Measurements from ENCODE around the gene CPEB3.
"Not testable (repeated sequence)": the region's sequence is repeated elsewhere in the genome, so short reads cannot be mapped to it uniquely, and the experiment has no call there.

CPEB3 gene

DNA sequence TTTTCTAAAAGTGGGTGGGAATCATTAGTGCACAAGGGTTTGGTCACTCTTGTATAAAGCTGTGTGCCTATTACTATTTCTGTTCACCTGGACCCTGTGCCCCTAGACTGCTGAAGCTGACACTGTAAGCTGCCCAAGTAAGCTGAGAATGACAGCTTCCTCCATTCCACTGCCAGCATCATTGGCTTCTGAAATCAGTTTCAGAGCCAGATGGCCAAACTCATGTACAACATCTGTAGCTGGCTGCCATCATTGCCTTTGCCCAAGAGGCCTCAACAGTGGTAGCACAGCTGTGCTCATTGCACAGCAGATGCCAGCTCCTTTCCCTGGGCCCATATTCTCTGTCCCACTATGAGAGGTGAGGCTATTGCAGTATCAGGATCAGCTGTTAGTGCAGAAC lies 165.7 kb downstream of the CPEB3 start:
- TF ChIP-seq POLR2A (IDR thresholded peaks at IDR 0.05; ENCODE audit: low read length), result no peak
- TF ChIP-seq GATA1 (IDR thresholded peaks at IDR 0.05; ENCODE audit: low read depth, low read length), result no peak
- DNase-seq, result no peak

DNA sequence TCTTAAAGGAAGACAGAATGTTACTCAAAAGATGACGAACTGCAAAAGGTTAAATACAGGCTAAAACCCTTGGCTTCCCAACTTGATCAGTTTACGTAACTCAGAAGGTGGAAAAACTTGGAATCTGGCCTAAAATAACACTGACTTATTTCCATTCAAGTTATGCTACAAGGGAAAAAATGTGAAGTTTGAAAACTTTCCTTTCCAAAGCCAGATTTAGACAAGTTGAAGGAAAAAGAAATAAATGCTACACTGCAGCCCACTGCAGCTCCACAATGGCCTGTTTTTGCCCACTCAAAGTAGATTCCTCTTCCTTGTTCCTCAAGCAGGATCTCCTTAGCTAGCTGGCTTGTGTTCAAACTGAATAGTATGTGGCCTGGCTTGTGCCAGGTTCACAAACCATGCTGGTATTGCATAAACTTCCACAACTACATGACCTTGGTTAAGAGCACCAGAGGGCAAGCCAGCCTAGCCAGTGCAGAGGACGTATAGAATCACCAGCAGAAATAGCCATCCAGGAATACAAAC lies 166.2 kb downstream of the CPEB3 start:
- TF ChIP-seq GATA1 (IDR thresholded peaks at IDR 0.05; ENCODE audit: low read depth, low read length), result no peak
- TF ChIP-seq POLR2A (IDR thresholded peaks at IDR 0.05; ENCODE audit: low read length), result no peak
- no peak for DNase-seq

DNA sequence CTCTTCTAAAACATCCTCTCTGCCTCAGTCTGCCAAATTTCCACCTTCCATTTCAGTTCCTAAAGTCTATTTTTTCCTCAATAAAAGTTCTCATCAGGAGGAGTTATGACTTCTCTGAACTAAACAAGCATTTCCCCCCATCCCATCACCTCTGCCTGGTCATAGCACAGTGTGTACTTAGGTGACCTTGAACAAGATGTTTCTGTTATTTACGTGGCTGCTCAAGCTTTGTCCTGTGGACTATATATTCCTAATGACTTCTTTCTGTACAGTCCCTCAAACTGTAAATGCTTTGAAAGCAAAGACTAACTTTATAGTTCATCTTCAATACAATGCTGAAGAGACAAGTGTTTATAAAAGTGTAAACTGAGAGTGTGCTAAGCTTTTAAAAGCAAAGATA lies 166.9 kb downstream of the CPEB3 start:
- no peak for DNase-seq
- TF ChIP-seq GATA1 (IDR thresholded peaks at IDR 0.05; ENCODE audit: low read depth, low read length) (no peak), POLR2A (IDR thresholded peaks at IDR 0.05; ENCODE audit: low read length) (no peak)

DNA sequence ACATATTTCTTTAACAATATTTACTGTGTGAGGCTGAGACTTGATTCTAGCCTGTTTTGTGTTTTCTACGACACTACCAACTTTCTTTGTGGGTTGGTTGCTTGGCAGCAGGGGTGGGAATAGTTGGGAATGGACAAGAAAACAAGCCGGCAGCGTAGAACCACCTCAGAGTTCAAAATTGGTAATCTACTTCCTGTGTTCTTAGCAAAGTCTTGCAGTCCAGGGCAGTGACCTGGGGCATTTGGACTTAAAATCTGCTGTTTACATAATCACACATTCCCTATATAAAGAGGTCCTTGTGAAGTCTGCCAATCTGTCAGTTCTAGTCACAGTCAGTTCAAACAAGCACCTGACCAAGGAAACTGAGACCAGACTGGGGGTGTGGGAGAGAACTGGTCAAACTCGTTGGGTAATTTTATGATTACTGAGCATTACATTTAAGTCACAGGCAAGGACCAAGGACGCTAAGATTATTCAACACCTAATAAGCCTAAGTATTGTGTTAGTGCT lies 167.9 kb downstream of the CPEB3 start:
- no peak for TF ChIP-seq GATA1 (IDR thresholded peaks at IDR 0.05; ENCODE audit: low read depth, low read length)
- no peak for TF ChIP-seq POLR2A (IDR thresholded peaks at IDR 0.05; ENCODE audit: low read length)
- DNase-seq, result no peak

DNA sequence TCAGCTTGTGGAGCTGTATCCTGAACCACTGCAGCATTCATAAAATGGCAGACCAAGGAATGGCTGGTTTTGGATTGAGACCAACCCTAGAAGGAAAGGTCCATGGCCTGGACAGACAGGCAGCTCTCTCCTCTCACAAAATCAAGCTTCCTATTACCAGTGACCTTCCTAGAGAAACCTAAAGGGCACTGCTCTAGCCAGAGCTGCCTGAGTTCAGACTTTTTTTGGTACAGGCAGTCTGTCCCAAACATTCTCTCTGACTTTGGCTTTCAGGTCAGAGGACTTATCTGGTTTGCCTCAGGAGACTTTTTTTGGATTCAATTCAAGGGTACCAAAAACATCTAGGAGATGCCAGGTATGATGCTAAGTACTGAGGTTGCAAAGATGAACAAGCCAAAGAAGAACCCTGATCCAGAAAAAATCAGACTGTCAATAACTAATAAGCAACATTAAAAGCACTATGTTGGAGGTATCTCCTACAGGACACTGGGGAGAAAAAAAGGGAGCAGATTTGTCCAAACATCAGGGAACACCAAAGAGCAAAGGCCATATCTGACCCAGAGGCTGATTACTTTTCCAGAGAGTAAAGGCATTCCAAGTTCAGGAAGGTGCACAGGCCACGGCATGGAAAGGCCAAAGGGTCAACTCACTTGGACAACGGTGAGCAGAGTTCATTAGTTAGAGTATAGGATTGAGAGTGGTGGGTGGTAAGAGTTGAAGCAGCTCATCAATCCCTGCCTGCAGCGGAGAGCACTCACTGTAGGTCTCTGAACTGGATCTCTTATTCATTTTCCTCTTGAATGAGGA lies 169.0 kb downstream of the CPEB3 start:
- TF ChIP-seq GATA1 (IDR thresholded peaks at IDR 0.05; ENCODE audit: low read depth, low read length), result no peak
- no peak for TF ChIP-seq POLR2A (IDR thresholded peaks at IDR 0.05; ENCODE audit: low read length)
- DNase-seq, result no peak

DNA sequence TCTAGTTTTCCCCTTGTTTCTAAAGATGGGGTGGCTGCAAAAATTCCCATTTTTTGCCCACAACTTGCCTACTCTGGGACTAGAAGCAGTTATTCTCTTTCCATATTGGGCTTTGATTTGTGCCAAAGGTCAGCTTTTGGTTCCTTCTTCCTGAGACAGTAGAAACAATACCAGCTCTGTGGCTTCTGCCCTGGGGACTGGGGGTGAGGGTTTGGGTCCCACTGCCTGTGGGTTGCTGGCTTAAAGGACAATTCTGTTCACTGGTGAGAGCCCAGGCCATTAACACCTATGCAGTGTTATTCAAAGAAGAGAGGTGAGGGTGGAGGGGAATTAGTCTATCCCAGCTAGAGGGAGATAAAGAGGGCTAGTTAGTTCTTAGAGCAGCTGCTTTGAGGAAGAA lies 171.5 kb downstream of the CPEB3 start:
- TF ChIP-seq POLR2A (IDR thresholded peaks at IDR 0.05; ENCODE audit: low read length) (no peak), GATA1 (IDR thresholded peaks at IDR 0.05; ENCODE audit: low read depth, low read length) (no peak)
- DNase-seq, result no peak

DNA sequence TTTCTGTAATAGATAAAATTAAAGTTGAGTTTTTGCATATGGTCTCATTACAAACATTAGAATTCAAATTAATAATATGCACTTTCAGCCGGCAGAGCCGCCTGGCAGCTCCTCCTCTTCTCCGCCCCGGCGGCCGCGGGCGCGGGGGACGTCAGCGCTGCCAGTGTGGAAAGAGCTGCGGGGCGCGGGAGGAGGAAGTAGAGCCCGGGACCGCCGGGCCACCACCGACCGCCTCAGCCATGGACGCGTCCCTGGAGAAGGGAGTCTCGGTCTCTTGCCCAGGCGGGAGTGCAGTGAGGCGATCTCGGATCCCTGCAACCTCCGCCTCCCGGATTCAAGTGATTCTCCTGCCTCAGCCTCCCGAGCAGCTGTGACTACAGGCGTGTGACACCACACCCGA lies 176.0 kb downstream of the CPEB3 start:
- not testable (repeated sequence) for DNase-seq

DNA sequence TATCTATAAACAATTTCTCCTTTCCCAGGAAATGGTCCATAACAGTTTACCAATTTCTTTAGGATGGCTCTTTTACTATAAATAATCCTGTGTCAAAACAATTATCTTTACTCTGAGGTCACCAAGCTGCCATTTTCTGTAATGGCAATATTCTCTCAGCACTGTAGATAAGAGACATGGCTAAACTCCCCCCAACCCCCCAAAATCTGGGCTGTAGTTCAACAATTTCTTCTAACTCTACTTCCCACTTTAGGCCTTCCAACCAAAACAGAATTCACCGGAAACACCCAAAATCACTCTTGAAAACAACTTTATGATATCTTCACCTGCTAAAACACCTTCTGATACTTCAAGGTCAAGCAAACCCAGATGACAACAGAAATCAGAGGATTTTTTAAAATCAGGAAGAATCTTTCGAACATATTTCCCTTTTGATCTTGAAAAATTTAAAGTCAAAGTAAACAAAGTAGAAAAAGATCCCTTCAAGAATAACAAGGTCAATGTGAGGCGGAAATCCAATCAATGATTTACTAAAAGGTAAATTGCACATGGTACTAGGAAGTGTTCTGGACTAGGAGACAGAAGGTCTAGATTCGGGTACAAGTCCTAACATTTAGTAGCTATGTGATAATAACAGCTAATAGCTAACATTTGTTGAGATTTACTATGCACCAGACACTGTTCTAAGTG lies 176.8 kb downstream of the CPEB3 start:
- TF ChIP-seq POLR2A (IDR thresholded peaks at IDR 0.05; ENCODE audit: low read length) (no peak), GATA1 (IDR thresholded peaks at IDR 0.05; ENCODE audit: low read depth, low read length) (no peak)
- DNase-seq, result no peak

DNA sequence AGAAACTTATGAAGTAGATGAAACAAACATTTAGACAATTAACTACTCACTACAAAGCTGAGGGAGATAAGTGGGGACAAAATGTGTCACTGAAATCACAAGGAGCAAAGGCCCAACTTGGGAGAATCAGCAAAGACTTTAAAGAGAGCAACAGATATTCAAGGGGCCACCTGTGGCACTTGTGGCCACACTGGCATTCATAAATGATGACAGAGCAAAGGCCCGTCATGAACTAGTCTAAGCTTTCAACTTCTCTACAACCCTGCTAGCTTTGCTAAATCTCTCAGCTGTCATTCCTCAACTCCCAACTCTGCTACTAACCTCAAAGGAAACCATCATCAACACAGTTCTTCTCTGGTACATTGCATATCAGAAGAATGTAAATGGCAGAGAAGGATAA lies 178.4 kb downstream of the CPEB3 start:
- TF ChIP-seq GATA1 (IDR thresholded peaks at IDR 0.05; ENCODE audit: low read depth, low read length), result no peak
- no peak for TF ChIP-seq POLR2A (IDR thresholded peaks at IDR 0.05; ENCODE audit: low read length)
- DNase-seq, result no peak

DNA sequence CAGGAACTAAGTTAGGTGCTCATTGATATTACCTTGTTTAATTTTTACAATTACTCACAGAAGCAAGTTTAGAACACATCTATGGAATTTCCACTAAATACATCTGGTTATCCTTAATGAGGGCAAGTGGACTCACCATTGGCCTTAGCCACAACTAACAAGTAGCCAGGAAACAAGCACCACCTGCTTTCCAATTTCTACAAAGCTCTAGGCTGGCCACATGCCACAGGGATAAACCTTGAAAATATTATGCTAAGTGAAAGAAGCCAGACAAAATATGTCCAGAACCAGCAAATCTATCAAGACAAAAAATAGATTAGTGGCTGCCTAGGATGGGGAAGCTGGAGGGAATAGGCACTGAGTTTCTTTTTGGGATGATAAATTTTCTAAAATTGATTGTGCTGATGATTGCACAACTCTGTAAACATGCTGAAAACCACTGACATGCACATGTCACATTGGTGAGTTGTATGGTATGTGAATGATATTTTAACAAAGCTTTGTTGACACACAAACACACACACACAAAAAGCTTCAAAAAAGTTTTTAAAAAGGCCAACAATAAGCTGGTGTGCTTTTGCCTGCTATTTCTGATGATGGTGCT lies 179.4 kb downstream of the CPEB3 start:
- TF ChIP-seq POLR2A (IDR thresholded peaks at IDR 0.05; ENCODE audit: low read length) (no peak), GATA1 (IDR thresholded peaks at IDR 0.05; ENCODE audit: low read depth, low read length) (no peak)
- no peak for DNase-seq

DNA sequence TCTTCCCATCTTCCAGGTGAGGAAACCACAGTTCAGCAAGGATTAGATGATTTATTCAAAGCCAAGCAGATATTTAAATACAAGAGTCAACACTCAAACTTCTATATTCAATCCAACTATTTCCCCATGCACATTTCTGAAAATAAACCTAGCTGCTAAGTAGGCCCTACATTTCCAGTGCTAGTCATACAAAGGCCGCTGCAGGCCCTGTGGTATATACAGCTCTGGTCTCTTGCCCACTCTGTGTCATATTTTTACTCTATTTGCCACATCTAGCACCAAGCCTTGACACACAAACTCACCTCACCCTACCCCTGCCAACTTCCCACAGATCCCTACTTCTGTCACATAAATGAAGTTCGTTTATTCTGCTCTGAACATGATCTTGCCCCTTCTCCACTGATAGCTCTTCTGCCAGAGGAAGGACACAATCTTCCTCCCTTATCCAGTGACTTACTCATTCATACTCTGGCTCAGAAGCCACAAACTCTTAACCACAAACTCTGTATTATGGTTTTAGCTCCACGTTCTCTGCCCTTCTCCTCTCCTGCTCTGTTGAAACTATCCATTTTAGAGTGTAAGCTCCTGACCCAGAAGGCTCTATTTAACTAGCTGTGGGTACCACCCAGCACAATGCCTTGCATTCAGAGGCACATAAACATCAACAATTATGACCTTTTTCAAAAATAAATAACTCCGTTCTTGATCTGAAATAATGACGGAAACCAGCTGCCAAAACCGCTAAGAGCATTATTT lies 180.7 kb downstream of the CPEB3 start:
- no peak for DNase-seq
- TF ChIP-seq GATA1 (IDR thresholded peaks at IDR 0.05; ENCODE audit: low read depth, low read length), result no peak
- no peak for TF ChIP-seq POLR2A (IDR thresholded peaks at IDR 0.05; ENCODE audit: low read length)

DNA sequence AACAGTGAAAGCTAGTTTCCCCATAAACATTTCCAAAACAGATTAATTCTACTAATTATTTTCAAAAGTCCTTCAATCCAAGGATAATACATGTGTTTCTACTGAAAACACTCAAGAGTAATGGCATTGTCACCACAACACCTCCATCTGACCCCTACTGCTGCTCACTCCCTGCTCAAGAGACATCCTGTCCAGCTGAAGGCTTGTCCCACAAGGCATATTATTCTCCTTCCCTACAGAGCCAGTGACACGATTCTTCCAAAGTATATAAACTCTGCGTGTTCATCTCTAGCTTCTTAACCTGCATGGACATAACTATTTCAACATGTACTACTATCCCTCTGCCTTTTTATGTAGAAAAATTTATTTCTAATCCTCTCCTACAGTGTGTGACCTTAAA lies 182.1 kb downstream of the CPEB3 start:
- no peak for DNase-seq
- no peak for TF ChIP-seq POLR2A (IDR thresholded peaks at IDR 0.05; ENCODE audit: low read length)
- no peak for TF ChIP-seq GATA1 (IDR thresholded peaks at IDR 0.05; ENCODE audit: low read depth, low read length)

DNA sequence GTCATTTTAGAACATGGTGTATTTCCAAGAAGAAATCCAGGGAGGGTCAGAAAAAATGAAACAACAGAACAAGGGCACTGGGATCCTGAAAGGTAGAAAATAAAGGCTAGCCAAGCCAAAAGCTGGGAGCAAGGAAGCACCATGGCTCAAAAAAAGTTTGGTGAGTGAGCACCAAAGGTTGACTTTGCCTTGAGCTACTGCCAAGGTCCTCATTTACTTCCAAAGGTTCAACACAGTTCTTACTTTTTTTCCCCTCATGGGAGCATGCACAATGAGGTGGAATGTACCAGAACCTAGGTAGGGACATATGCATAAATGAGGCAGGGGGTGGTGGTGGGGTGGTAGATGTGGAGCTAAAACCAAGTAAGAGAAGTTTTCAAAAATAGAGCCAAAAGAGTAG lies 182.8 kb downstream of the CPEB3 start:
- DNase-seq, result no peak
- no peak for TF ChIP-seq GATA1 (IDR thresholded peaks at IDR 0.05; ENCODE audit: low read depth, low read length)
